CD4-positive, alpha-beta T cell treated with Interleukin-2 at 100 ng/mL for 4 hours (primary cell): ENCODE data around the gene ACACA.

Experiments
- DNase-seq: peaks from one replicate; pipeline ENCODE4 v3.0.0-alpha.2; 2020; ENCODE audit warnings: low spot score

ACACA gene

DNA sequence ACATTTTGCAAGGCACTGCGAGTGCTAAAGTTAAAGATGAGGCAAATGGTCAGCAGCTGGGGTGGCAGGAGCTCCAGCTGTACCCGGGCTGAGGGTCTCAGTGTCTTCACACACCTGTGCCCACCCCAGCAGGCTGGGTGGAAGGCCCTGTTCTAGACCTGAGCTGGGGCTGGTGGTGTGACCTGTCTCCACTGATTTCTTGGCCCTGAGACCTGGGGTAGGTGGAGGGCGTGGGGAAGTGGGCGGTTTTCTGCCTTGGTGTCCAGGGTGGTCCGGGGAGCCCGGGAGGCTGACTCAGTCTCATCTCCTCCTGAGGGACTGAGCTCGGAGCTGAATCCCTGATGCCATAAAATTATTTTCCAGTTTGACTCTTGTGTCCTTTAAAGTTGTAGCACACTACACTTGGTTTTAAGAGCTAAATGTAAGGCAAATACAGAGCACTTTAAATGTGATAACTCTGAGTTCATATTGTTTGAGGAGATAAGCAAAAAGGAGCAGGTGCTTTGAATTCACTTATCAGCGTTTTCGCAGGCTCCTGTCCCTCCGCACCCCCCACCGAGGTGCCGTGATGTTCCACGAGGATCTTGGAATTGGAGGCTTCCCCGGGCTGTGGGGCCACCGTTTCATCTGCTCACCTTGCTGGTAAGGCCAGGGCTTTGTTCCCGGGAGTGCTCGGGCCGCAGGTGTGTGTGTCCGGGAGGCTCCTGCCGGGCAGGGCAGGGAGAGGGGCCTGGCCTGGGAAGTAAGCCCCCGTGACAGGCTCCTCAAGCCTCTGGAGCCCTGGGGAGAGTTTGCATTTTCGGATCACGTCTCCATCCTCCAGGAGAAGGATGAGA lies 340.9 kb downstream of the ACACA start:
- no peak for DNase-seq

DNA sequence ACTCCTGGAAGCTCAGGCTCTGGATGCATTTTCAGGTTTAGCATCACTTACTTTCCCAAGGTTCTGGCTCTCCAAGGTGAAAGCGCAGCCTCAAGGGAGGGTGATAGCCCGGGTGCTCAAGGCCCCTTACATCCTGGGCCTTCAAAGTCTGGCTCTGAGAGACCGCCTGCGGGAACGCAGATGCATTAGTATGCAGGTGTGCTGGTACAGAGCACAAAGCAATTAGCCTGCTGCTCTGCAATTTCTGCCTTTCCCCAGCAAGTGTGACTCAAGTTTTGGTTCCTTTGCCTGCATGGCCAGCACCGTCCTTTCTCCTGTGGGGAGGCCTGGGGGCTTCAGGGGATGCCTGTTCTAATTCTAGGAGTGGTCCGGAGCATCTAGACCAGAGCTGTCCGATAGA lies 341.7 kb downstream of the ACACA start:
- no peak for DNase-seq

DNA sequence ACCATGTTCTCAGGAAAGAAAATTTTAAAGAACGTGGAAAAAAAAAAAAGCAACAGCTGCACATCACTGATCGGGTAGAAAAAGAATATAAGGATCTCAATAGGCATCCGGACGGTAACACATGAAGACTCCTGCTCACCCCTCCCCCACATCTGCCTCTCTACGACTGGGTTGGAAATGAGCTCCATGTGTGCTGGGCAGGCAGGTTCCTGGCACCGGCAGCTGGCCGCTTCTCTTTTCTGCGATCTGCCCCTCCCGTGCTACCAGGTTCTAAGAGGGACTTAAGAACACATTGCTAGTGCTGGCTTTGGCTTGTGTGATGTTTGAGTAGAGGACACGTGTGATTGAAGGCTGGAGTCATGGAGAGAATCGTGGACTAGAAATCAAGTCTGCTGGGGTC lies 342.4 kb downstream of the ACACA start:
- no peak for DNase-seq

DNA sequence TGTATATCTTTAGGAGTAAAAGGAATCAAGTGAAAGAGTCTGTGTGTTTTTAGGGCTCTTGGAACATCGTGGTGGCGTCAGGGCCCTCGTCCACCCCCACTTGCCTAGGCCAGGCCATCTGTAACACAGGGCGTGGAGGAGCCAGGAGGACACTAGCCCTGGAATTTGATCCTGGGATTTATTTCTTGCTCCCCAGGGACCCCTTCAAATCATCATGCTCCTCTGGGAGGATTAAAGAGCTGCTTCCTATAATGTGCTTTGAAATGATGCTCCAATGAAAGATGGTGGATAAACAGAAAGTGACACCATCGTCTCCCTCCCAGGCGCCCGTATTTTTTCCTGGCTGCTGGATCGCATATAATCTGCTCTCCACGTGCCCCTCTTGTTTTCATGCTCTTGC lies 344.6 kb downstream of the ACACA start:
- DNase-seq: no peak

DNA sequence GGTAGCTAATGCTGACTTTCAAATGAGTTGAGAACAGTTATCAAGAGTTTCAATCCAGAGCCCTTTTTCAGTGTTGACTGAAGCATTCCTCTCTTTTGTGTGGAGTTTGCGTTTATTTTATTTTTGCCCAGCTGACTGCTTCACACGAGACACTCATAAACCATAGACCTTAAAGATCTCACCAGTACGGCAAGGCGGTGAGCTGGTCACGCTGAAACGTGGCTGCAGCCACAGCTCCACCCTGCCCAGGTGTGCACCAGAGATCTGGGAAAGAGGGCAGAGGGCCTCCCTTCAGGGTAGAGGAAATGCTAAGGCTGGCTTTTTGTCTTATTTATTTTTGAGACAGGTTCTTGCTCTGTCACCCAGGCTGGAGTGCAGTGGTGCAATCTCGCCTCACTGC lies 345.7 kb downstream of the ACACA start:
- no peak for DNase-seq

DNA sequence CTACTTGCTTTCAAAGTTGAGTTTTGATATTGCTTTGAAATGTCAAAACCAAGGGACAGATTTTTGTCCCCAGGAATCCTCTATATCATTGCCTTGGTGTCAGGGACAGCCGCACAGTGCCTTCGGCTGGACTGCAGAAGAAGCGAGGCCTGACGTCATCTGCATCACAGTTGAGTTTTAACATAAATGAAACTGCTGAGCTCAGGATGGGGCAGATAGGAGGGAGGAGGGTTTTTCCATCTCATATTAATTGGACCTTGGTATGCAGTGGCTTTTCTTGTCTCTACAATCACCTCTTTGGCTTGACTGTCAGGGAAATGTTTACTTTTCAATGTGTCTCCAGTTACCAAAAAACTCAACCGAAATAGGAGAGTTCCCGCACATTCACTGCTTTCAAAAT lies 346.5 kb downstream of the ACACA start:
- DNase-seq: no peak

DNA sequence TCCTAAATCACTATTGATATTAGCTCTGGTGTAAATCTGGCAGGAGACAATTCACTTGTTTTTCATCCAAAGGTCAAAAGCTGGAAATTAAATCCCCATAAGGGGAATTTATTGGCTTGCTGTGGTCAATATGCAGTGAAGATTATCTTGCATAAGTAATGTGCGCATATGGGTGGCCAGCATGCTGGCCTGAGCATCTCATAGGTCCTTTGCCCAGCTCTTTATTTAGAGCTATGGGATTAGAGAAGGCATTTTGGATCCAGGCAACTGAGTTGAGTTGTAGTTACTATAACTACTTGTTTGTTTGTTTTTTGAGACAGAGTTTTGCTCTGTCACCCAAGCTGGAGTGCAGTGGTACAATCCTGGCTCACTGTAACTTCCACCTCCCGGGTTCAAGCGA lies 347.1 kb downstream of the ACACA start:
- DNase-seq: no peak

DNA sequence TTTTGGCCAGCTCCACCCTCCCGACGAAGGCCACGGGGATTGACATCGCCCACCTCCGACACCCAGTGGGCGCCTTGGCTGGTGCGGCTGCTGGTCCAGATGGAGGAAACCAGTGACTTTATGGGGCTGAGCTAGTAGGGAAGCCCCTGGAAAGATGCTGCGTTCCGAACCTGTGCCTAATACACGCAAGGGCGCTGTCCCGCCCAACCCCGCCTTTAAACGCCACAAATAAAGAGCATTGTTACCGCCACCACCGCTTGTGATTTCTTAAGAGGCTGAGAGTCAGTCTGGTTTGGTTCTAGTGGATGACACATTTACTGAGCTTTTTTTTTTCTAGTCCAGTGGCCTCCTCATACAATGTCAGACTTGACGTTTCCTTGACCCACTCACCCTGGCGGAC lies 350.0 kb downstream of the ACACA start:
- no peak for DNase-seq

DNA sequence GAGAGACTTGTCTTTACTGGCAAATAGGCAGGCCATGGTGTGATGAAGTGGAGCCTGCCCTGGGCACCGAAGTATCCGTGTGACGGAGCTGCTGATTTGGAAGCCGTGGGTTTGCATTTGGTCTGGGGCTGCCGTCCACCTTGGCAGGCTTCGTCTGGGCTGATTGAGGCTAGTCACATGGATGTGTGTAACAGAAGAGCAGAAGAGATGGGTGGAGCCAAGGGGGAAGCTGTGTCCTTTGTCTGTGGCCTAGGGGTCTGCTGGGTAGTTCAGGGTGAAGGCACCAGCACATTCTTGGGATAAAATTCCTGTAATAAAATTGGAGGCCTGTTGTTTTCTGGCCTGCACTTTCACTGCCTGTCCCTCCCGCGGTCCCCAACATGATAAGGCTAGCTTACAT lies 351.7 kb downstream of the ACACA start:
- DNase-seq: no peak

DNA sequence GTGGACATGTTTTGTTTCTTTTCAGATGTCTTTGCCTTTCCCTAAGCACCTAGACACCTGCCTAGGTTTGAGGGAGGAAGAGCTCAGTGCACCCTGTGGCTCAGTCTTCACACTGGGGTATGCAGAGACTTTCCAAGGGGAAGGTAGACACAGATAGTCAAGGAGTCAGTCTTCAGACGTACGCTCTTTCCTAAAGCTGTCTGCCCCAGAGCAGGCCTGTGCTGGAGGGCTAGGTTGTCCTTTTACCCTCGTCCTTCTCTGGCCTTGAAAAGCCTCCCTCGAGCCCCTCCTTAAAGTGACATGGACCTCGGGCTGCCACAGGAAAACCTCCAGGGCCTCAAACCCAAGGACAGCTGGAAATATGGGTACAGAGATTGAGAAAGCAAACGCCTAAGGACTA lies 354.2 kb downstream of the ACACA start:
- no peak for DNase-seq

DNA sequence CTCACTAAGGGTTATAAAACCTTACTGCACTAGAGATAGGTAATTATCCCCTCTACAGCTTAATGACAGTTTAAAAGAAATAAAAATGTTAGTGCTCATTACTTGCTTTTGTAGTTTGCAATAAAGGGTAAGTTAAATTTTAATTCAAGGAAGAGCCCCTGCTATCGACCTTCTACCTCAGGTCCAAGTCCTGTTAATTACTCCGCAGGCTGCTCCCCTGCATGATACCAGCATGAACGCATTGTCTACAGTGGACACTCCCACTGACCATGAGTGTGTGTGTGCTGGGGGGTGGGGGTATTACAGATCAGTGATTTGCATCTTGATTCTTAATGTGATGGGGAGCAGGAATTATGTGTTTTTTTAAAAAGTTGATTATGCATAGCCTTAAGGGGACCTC lies 354.8 kb downstream of the ACACA start:
- no peak for DNase-seq

DNA sequence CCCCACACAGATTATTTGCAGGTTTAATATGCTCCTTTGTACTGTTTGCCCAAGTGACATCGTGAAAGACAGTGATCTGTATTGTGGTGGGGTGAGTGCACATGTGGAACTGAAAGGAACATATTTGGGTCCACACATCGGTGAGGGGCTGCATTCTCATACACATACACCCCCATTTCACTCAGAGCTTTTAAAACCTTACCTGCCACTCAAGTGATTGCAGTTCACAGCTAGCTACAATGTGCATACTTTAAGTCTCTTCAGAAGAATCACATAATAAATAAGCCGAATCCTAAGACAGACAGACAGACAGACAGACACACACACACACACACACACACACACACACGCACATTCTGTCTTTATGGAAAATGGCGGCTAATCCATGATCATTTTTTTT lies 355.3 kb downstream of the ACACA start:
- DNase-seq: no peak

DNA sequence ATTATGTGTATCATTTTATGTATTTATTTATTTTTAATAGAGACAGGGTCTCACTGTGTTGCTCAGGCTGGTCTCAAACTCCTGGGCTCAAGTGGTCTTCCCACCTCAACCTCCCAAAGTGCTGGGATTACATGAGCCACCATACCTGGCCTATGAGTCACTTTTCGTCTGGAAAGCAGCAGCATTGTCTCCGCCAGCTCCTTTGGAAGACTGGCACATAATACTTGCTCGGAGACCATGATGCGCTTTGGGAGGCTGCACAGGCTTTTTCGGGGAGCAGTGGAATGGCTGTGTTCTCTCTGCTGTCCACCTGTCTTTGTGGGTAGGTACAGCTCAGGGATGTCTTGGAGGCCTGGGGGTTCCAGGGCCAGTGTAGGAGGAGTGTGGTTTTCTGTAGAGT lies 355.7 kb downstream of the ACACA start:
- no peak for DNase-seq

DNA sequence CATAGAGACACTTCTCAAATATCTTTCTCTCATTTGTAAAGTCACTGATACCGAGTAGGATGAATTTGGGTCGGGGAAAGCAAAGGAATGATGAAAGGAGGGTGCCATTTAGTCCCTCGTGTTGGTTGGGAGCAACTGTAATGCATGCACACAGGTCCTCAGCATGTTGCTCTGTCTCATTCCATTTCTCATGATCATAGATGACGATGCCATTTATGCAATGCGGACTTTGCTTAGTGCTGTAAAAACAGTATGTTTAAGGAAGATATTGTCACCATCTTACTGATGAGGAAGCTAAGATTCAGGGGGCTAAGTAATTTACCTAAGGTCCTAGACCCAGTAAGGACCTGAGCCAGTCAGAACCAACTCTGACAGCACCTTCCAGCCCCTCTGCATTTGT lies 357.8 kb downstream of the ACACA start:
- no peak for DNase-seq

DNA sequence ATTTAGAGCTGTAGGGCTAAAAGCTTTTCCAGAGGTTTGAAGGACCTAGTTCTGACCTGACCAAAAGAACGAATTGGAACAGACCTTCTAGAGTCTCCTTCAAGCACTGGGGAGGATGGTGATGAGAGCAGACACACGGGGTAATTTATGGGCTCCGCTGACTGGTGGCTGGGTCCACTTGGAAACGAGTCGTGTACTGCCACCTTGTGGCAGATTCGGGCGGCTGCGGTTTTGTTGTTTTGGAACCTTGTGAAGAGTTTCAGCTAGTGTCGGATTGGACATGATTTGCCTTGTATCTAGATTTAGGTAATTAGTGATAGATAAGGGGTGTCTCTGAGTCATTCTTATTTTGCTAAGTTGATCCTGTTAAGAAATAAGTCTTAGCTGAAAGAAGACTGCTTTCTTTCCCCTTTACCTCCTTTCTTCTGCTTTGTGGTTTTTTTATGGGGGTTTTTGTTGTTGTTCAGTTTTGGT lies 359.0 kb downstream of the ACACA start:
- DNase-seq: peak; percentile 80

DNA sequence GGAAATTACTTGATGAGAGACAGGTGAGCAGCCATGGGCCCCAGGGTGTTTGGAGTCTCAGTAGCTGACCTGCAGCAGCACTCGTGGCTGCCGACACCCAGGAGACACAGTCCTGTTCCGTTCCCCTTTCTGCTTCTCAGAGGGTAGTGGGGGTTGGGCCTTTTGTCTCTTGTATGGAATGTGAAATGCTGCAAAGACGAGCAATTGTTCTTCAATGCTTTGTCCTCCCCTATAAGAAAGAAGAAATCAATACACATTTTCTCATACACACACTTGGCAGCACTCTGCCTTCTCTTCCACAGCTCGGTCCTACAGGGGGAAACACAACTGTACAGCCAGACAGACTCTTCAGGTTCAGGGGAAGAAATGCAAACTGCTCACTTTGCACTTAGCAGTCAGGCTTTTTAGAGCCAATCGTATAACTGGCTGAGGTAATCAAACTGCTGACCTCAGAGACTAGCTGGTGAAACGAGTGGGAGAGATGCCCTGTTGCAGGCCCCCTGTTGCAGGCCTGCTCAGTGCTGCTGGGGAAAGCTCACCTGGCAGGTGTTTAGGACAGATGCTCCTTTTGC lies 361.2 kb downstream of the ACACA start:
- no peak for DNase-seq

DNA sequence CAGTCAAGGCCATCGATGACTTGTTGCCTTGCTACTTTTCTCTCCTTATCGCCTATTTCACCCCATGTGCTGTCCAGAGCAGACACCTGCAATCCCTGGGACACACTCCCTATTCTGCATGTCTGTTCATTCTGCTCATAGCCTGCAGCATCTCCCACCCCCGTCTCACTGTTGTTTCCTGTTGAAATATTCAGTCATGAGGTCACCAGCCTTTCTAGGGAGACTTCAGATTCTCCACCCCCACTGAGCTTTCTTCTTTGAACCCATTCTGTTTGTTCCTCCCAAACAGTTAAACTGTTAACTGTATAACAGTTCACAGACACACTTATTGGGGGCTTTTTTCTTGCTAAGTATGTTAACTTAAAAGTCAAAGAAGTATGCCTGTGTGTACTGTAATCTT lies 363.4 kb downstream of the ACACA start:
- no peak for DNase-seq

DNA sequence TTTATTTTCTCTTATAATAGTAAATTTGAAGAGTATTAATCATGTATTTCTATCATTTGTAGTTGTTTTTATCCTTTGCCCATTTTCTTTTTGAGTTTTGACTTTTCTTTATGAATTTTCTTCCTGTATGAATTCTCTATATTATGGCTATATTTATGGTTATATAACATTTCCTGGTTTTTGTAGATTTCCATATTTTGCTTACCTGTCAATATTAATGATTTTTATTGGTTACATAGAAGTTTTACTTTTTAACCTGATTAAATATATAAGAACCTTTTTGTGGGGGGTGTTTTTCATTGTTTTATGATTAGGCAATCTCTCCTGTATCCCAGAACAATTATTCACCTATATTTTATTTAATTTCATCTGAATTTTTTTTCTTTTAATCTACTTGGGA lies 364.7 kb downstream of the ACACA start:
- no peak for DNase-seq

DNA sequence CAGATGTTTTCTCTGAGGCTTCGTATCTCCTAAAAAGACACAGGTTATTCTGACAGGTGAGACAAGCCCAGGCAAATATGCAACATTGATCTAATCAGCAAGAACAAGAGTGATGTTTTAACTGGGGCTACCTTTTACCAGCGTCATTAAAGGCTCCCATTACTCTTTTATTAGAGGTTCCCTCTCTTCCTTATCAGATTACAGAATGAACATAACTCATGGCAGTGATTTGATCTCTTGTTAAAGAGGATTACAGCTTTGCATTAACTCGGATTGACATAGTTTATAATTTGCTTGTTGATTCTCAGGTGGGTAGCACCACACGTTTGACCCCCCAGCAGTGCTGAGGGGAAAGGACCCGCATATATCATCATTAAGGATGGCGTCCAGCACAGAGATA lies 367.4 kb downstream of the ACACA start:
- no peak for DNase-seq

DNA sequence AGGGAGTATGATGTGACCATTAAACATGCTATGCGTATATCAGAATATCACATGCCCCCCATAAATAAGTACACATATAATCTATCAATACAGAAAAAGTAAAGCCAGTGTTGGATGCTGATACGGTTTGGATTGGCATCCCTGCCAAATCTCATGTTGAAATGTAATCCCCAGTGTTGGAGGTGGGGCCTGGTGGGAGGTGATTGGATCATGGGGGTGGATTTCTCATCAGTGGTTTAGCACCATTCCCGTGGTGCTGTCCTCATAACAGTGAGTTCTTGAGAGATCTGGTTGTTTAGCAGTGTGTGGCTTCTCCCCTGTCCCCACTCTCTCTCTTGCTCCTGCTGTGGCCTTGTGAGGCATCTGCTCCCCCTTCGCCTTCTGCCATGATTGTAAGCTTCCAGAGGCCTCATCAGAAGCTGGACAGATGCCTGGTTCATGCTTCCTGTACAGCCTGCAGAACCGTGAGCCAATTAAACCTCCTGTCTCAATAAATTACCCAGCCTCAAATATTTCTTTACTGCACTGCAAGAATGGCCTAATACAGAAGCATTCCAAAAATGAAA lies 369.0 kb downstream of the ACACA start:
- DNase-seq: no peak
